GM12878 (cell line): ENCODE data around the gene AP2B1. TPM values are rescaled to one million over a fixed set of nuclear protein-coding genes. Genes with fewer than 3 reads are reported as not detected.

Source experiments
- BRCA1 ChIP-seq: IDR thresholded peaks from 2 replicates; pipeline ENCODE4 v1.6.1; 2011; ENCODE audit warnings: low read depth, low read length, improper control_type of control experiment
- CTCF ChIP-seq, 3 experiments: IDR thresholded peaks in 2 of 3; conservative IDR thresholded peaks in 1 of 3; 2 replicates each; pipeline ENCODE4 v1.5.1; 2011; ENCODE audit warnings: low read depth in 3 of 3, low read length in 3 of 3, mild to moderate bottlenecking in 3 of 3, control low read depth in 2 of 3, moderate library complexity in 2 of 3, inconsistent platforms in 1 of 3, mixed read lengths in 1 of 3; ENCODE audit not compliant: control insufficient read depth in 2 of 3, insufficient read depth in 1 of 3; ENCODE audit errors: extremely low read depth in 1 of 3
- EED ChIP-seq: sonication (generic); IDR thresholded peaks from 2 replicates; pipeline ENCODE4 v1.6.1; 2016; ENCODE audit warnings: antibody characterized with exemption, low read depth
- MTA2 ChIP-seq: fragments of 450-650 bp; IDR thresholded peaks from 2 replicates; pipeline ENCODE4 v1.6.1; 2016; ENCODE audit warnings: low read depth, mild to moderate bottlenecking, moderate library complexity
- MXI1 ChIP-seq: fragments of 150-350 bp; IDR thresholded peaks from 2 replicates; pipeline ENCODE4 v1.6.1; 2011; ENCODE audit warnings: low read depth, mild to moderate bottlenecking, inconsistent platforms, low read length, improper control_type of control experiment
- RAD21 ChIP-seq: IDR thresholded peaks from 2 replicates; pipeline ENCODE4 v1.6.1; 2011; ENCODE audit warnings: mild to moderate bottlenecking, low read depth, low read length, moderate library complexity; ENCODE audit not compliant: insufficient read depth
- SMAD1 ChIP-seq: fragments of 450-650 bp; IDR thresholded peaks from 2 replicates; pipeline ENCODE4 v1.6.1; 2018; ENCODE audit warnings: mild to moderate bottlenecking, low read depth; ENCODE audit not compliant: partially characterized antibody
- SP1 ChIP-seq: IDR thresholded peaks from one replicate; pipeline ENCODE4 v1.6.1; 2011; ENCODE audit warnings: low read depth, low read length
- ZBED1 ChIP-seq: IDR thresholded peaks from 2 replicates; pipeline ENCODE4 v1.6.1; 2016; ENCODE audit warnings: borderline replicate concordance
- polyA plus RNA-seq, 11 experiments: library from polyadenylated mRNA; depleted of rRNA in 4 of 11; unstranded in 6 of 11; stranded (reverse) in 5 of 11; fragments of >200 nt; fragmentation: Nextera tagmentation in 4 of 11; fragmentation: Illumina TruSeq in 1 of 11; extraction: Ambion mirVana in 4 of 11; extraction: Trizol in 1 of 11; gene quantifications; 1 replicate in 1 of 11; 2 replicates in 10 of 11; pipeline versions ENCODE4 v1.2.1 to v1.2.3, GENCODE V29; 2011 to 2016; ENCODE audit warnings: inconsistent platforms in 2 of 11, missing spikeins in 2 of 11, low read depth in 1 of 11
- total RNA-seq, 4 experiments: library from RNA; depleted of rRNA in 3 of 4; stranded (reverse); fragments of >200 nt in 3 of 4; fragmentation: Illumina TruSeq in 1 of 4; extraction: Trizol in 1 of 4; gene quantifications; 2 replicates each; pipeline versions ENCODE4 v1.2.1 to v1.2.3, GENCODE V29; 2013 to 2021
- TF ChIP-seq, protein P1 (sequence below): fragments of 450-650 bp; formaldehyde crosslinking; IDR thresholded peaks from 2 replicates; pipeline ENCODE4 v1.5.0; 2022; ENCODE audit warnings: mild to moderate bottlenecking, missing genetic modification characterization
- TF ChIP-seq, protein P2 (sequence below): fragments of 450-650 bp; IDR thresholded peaks from 2 replicates; pipeline ENCODE4 v1.6.1; 2017; ENCODE audit warnings: mild to moderate bottlenecking, low read depth, inconsistent platforms; ENCODE audit not compliant: poor library complexity, severe bottlenecking

The AP2B1 gene
- total and polyA plus RNA-seq, 10 of the 15 experiments (the other 5 are each of a cell fraction or from before 2014, with no cell fraction given): 18.6 to 112 (median 53.9) TPM

DNA sequence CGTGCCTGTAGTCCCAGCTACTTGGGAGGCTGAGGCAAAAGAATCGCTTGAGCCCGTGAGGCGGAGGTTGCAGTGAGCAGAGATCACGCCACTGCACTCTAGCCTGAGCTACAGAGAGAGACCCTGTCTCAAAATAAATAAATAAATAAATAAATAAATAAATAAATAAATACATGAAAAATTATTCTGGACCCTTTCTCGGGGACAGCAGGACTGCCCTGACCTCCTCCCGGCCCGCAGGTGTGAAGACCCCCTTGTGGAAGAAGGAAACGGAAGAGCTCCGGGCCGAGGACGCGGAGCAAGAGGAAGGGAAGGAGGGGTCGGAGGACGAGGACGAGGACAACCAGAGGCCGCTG, 176.6 kb downstream of the AP2B1 start (continued):
- TF ChIP-seq MTA2 (no peak), MXI1 (no peak), SMAD1 (no peak), EED (no peak), BRCA1 (no peak), ZBED1 (no peak), CTCF (IDR thresholded peaks at IDR 0.05 in 2 of 3, conservative IDR thresholded peaks at IDR 0.05 in 1 of 3; ENCODE audit: control insufficient read depth in 2 of 3, extremely low read depth in 1 of 3, insufficient read depth in 1 of 3, low read depth in 3 of 3, low read length in 3 of 3) (no peak), RAD21 (no peak), SP1 (no peak)
- TF ChIP-seq, protein P1, sequence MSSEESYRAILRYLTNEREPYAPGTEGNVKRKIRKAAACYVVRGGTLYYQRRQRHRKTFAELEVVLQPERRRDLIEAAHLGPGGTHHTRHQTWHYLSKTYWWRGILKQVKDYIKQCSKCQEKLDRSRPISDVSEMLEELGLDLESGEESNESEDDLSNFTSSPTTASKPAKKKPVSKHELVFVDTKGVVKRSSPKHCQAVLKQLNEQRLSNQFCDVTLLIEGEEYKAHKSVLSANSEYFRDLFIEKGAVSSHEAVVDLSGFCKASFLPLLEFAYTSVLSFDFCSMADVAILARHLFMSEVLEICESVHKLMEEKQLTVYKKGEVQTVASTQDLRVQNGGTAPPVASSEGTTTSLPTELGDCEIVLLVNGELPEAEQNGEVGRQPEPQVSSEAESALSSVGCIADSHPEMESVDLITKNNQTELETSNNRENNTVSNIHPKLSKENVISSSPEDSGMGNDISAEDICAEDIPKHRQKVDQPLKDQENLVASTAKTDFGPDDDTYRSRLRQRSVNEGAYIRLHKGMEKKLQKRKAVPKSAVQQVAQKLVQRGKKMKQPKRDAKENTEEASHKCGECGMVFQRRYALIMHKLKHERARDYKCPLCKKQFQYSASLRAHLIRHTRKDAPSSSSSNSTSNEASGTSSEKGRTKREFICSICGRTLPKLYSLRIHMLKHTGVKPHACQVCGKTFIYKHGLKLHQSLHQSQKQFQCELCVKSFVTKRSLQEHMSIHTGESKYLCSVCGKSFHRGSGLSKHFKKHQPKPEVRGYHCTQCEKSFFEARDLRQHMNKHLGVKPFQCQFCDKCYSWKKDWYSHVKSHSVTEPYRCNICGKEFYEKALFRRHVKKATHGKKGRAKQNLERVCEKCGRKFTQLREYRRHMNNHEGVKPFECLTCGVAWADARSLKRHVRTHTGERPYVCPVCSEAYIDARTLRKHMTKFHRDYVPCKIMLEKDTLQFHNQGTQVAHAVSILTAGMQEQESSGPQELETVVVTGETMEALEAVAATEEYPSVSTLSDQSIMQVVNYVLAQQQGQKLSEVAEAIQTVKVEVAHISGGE: no peak
- TF ChIP-seq, protein P2, sequence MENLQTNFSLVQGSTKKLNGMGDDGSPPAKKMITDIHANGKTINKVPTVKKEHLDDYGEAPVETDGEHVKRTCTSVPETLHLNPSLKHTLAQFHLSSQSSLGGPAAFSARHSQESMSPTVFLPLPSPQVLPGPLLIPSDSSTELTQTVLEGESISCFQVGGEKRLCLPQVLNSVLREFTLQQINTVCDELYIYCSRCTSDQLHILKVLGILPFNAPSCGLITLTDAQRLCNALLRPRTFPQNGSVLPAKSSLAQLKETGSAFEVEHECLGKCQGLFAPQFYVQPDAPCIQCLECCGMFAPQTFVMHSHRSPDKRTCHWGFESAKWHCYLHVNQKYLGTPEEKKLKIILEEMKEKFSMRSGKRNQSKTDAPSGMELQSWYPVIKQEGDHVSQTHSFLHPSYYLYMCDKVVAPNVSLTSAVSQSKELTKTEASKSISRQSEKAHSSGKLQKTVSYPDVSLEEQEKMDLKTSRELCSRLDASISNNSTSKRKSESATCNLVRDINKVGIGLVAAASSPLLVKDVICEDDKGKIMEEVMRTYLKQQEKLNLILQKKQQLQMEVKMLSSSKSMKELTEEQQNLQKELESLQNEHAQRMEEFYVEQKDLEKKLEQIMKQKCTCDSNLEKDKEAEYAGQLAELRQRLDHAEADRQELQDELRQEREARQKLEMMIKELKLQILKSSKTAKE: no peak
- TF ChIP-seq, all 136 proteins: peak for 0
